ENCODE results near the gene MGAT4A. TPM values are rescaled to one million over a fixed set of nuclear protein-coding genes. Genes with fewer than 3 reads are reported as not detected.
A peak's percentile ranks its signal among the peaks of the same experiment; 100 is the strongest.

Gene MGAT4A
- total RNA-seq, 2 donors from 2014 or later: 79.7 to 99.0 TPM

- H3K4me1 Mint-ChIP-seq: peaks cover 56% of the 10 kb centered on the region
- peak overlapping the region; percentile 75 for H3K4me3 Mint-ChIP-seq
- H3K27ac Mint-ChIP-seq: peak overlapping the region; percentile 61
- no peaks in the 10 kb centered on the region for H3K27me3 Mint-ChIP-seq
- ATAC-seq (replicated peaks): no peak
- H3K36me3 Mint-ChIP-seq (ENCODE audit: low read depth): peaks cover 46% of the 10 kb centered on the region
- H3K9me3 Mint-ChIP-seq: no peaks in the 10 kb centered on the region
These were observed 20.2 kb downstream of the MGAT4A start for GRCh38 chr2:98710734-98711133.

GRCh38 chr2:98709535-98709934, 21.4 kb downstream of the MGAT4A start:
- ATAC-seq (replicated peaks): no peak
- Mint-ChIP-seq H3K4me3 (peak overlapping the region; percentile 75), H3K4me1 (peaks cover 55% of the 10 kb centered on the region), H3K27ac (peak overlapping the region; percentile 61), H3K27me3 (no peaks in the 10 kb centered on the region), H3K36me3 (ENCODE audit: low read depth) (peaks cover 34% of the 10 kb centered on the region), H3K9me3 (no peaks in the 10 kb centered on the region)

GRCh38 chr2:98708396-98709186, 22.3 kb downstream of the MGAT4A start:
- H3K4me1 Mint-ChIP-seq: peaks cover 51% of the 10 kb centered on the region
- peaks cover 25% of the 10 kb centered on the region for H3K36me3 Mint-ChIP-seq (ENCODE audit: low read depth)
- peak overlapping the region; percentile 61 for H3K27ac Mint-ChIP-seq
- peak overlapping the region; percentile 75 for H3K4me3 Mint-ChIP-seq
- no peaks in the 10 kb centered on the region for H3K27me3 Mint-ChIP-seq
- ATAC-seq (replicated peaks): no peak
- H3K9me3 Mint-ChIP-seq: no peaks in the 10 kb centered on the region

GRCh38 chr2:98706591-98706990, 24.3 kb downstream of the MGAT4A start:
- ATAC-seq (replicated peaks): no peak
- H3K36me3 Mint-ChIP-seq (ENCODE audit: low read depth): peaks cover 18% of the 10 kb centered on the region
- H3K4me1 Mint-ChIP-seq: peaks cover 53% of the 10 kb centered on the region
- H3K27me3 Mint-ChIP-seq: no peaks in the 10 kb centered on the region
- H3K9me3 Mint-ChIP-seq: no peaks in the 10 kb centered on the region
- H3K27ac Mint-ChIP-seq: peak overlapping the region; percentile 55
- no peak overlapping the region for H3K4me3 Mint-ChIP-seq

GRCh38 chr2:98705333-98705617, 25.7 kb downstream of the MGAT4A start:
- Mint-ChIP-seq H3K36me3 (ENCODE audit: low read depth) (peaks cover 11% of the 10 kb centered on the region), H3K4me1 (peaks cover 52% of the 10 kb centered on the region), H3K27me3 (no peaks in the 10 kb centered on the region), H3K4me3 (peak overlapping the region; percentile 67), H3K27ac (peak overlapping the region; percentile 47), H3K9me3 (no peaks in the 10 kb centered on the region)
- peak; percentile 66 for ATAC-seq (replicated peaks)

GRCh38 chr2:98704499-98705332, 26.2 kb downstream of the MGAT4A start:
- no peaks in the 10 kb centered on the region for H3K27me3 Mint-ChIP-seq
- H3K4me3 Mint-ChIP-seq: peak overlapping the region; percentile 67
- peaks cover 7% of the 10 kb centered on the region for H3K36me3 Mint-ChIP-seq (ENCODE audit: low read depth)
- H3K27ac Mint-ChIP-seq: peak overlapping the region; percentile 47
- peaks cover 47% of the 10 kb centered on the region for H3K4me1 Mint-ChIP-seq
- no peaks in the 10 kb centered on the region for H3K9me3 Mint-ChIP-seq
- peak; percentile 23 for ATAC-seq (replicated peaks)

- Mint-ChIP-seq H3K4me3 (peak overlapping the region; percentile 67), H3K9me3 (no peaks in the 10 kb centered on the region), H3K27ac (peak overlapping the region; percentile 47), H3K27me3 (no peaks in the 10 kb centered on the region), H3K36me3 (ENCODE audit: low read depth) (peaks cover 6% of the 10 kb centered on the region), H3K4me1 (peaks cover 42% of the 10 kb centered on the region)
- ATAC-seq (replicated peaks): no peak
These were observed 27.2 kb downstream of the MGAT4A start for GRCh38 chr2:98703738-98704137.

- ATAC-seq (replicated peaks): no peak
- peak overlapping the region; percentile 67 for H3K4me3 Mint-ChIP-seq
- H3K4me1 Mint-ChIP-seq: peaks cover 48% of the 10 kb centered on the region
- H3K36me3 Mint-ChIP-seq (ENCODE audit: low read depth): peaks cover 10% of the 10 kb centered on the region
- peak overlapping the region; percentile 47 for H3K27ac Mint-ChIP-seq
- no peaks in the 10 kb centered on the region for H3K27me3 Mint-ChIP-seq
- H3K9me3 Mint-ChIP-seq: no peaks in the 10 kb centered on the region
These were observed 27.9 kb downstream of the MGAT4A start for GRCh38 chr2:98702858-98703620.

- H3K9me3 Mint-ChIP-seq: no peaks in the 10 kb centered on the region
- peaks cover 42% of the 10 kb centered on the region for H3K4me1 Mint-ChIP-seq
- ATAC-seq (replicated peaks): peak; percentile 33
- peaks cover 10% of the 10 kb centered on the region for H3K36me3 Mint-ChIP-seq (ENCODE audit: low read depth)
- H3K27ac Mint-ChIP-seq: peak overlapping the region; percentile 47
- peak overlapping the region; percentile 67 for H3K4me3 Mint-ChIP-seq
- H3K27me3 Mint-ChIP-seq: no peaks in the 10 kb centered on the region
These were observed 28.7 kb downstream of the MGAT4A start for GRCh38 chr2:98702127-98702802.

GRCh38 chr2:98701230-98701629, 29.7 kb downstream of the MGAT4A start:
- H3K27me3 Mint-ChIP-seq: no peaks in the 10 kb centered on the region
- ATAC-seq (replicated peaks): no peak
- H3K4me1 Mint-ChIP-seq: peaks cover 44% of the 10 kb centered on the region
- peaks cover 12% of the 10 kb centered on the region for H3K36me3 Mint-ChIP-seq (ENCODE audit: low read depth)
- no peaks in the 10 kb centered on the region for H3K9me3 Mint-ChIP-seq
- H3K27ac Mint-ChIP-seq: peak overlapping the region; percentile 47
- peak overlapping the region; percentile 67 for H3K4me3 Mint-ChIP-seq

GRCh38 chr2:98698896-98699295, 32.0 kb downstream of the MGAT4A start:
- Mint-ChIP-seq H3K27me3 (no peaks in the 10 kb centered on the region), H3K27ac (peak overlapping the region; percentile 6), H3K4me3 (peak overlapping the region; percentile 51), H3K36me3 (ENCODE audit: low read depth) (peaks cover 31% of the 10 kb centered on the region), H3K9me3 (no peaks in the 10 kb centered on the region), H3K4me1 (peaks cover 46% of the 10 kb centered on the region)
- no peak for ATAC-seq (replicated peaks)

- H3K36me3 Mint-ChIP-seq (ENCODE audit: low read depth): peaks cover 41% of the 10 kb centered on the region
- no peaks in the 10 kb centered on the region for H3K27me3 Mint-ChIP-seq
- H3K4me1 Mint-ChIP-seq: peaks cover 48% of the 10 kb centered on the region
- peak overlapping the region; percentile 51 for H3K4me3 Mint-ChIP-seq
- peak overlapping the region; percentile 8 for H3K27ac Mint-ChIP-seq
- no peaks in the 10 kb centered on the region for H3K9me3 Mint-ChIP-seq
- no peak for ATAC-seq (replicated peaks)
These were observed 33.1 kb downstream of the MGAT4A start for GRCh38 chr2:98697651-98698337.

GRCh38 chr2:98696200-98696599, 34.7 kb downstream of the MGAT4A start:
- Mint-ChIP-seq H3K36me3 (ENCODE audit: low read depth) (peaks cover 48% of the 10 kb centered on the region), H3K27me3 (no peaks in the 10 kb centered on the region), H3K27ac (peak overlapping the region; percentile 95), H3K9me3 (no peaks in the 10 kb centered on the region), H3K4me1 (peaks cover 43% of the 10 kb centered on the region), H3K4me3 (peak overlapping the region; percentile 51)
- no peak for ATAC-seq (replicated peaks)

All from activated T-helper 17 cell treated with anti-CD3 and anti-CD28 coated beads, Interleukin-2, amount 50 U/mL, for 72 hours (primary cell).